Loucy (cell line): Measurements from ENCODE around the gene CEP41.

Source experiments
- H2AFZ ChIP-seq: fragments of 200-600 bp; sonication (generic); 2 replicates; pipeline ENCODE4 v1.6.0; 2016; ENCODE audit warnings: antibody characterized with exemption, mild to moderate bottlenecking, low read length, moderate library complexity
- H3F3A ChIP-seq: fragments of 200-600 bp; 2 replicates; pipeline ENCODE4 v1.6.0; 2016; ENCODE audit warnings: antibody characterized with exemption, low read depth, mild to moderate bottlenecking
- H3K27me3 ChIP-seq: fragments of 200-600 bp; sonication (generic); 2 replicates; pipeline ENCODE4 v1.6.1; 2014; ENCODE audit warnings: low read length, mild to moderate bottlenecking; ENCODE audit not compliant: insufficient read depth, poor library complexity, severe bottlenecking
- H3K36me3 ChIP-seq: fragments of 200-600 bp; sonication (generic); 2 replicates; pipeline ENCODE4 v1.6.1; 2016; ENCODE audit warnings: low read length; ENCODE audit not compliant: insufficient read depth
- H3K4me1 ChIP-seq: fragments of 200-600 bp; sonication (generic); 2 replicates; pipeline ENCODE4 v1.5.1; 2014; ENCODE audit warnings: low read length, mild to moderate bottlenecking; ENCODE audit not compliant: insufficient read depth, poor library complexity, severe bottlenecking
- H3K4me2 ChIP-seq: fragments of 200-600 bp; sonication (generic); 2 replicates; pipeline ENCODE4 v1.6.0; 2014; ENCODE audit warnings: antibody characterized with exemption, low read length, low read depth, mild to moderate bottlenecking; ENCODE audit not compliant: poor library complexity, severe bottlenecking
- H3K4me3 ChIP-seq: fragments of 200-600 bp; sonication (generic); 2 replicates; pipeline ENCODE4 v1.5.1; 2014; ENCODE audit warnings: low read length, mild to moderate bottlenecking, mixed read lengths; ENCODE audit not compliant: poor library complexity, severe bottlenecking
- H3K79me2 ChIP-seq: fragments of 200-600 bp; sonication (generic); 2 replicates; pipeline ENCODE4 v1.6.1; 2014; ENCODE audit warnings: low read length; ENCODE audit not compliant: insufficient read depth
- H3K9ac ChIP-seq: fragments of 200-600 bp; sonication (generic); 2 replicates; pipeline ENCODE4 v1.6.0; 2014; ENCODE audit warnings: mild to moderate bottlenecking, low read depth, low read length, moderate library complexity; ENCODE audit not compliant: poor library complexity, severe bottlenecking
- H3K9me2 ChIP-seq: fragments of 200-600 bp; sonication (generic); replicated peaks from 2 replicates; pipeline ENCODE4 v1.6.1; 2016; ENCODE audit warnings: low read depth, low read length, mixed read lengths
- H3K9me3 ChIP-seq: fragments of 200-600 bp; sonication (generic); 2 replicates; pipeline ENCODE4 v1.6.1; 2014; ENCODE audit warnings: mild to moderate bottlenecking, antibody characterized with exemption, low read length, low read depth; ENCODE audit not compliant: insufficient read depth
- H4K20me1 ChIP-seq: fragments of 200-600 bp; sonication (generic); 2 replicates; pipeline ENCODE4 v1.6.0; 2014; ENCODE audit warnings: antibody characterized with exemption, low read length, mild to moderate bottlenecking; ENCODE audit not compliant: insufficient read depth, poor library complexity, severe bottlenecking
- CTCF ChIP-seq: fragments of 200-600 bp; sonication (generic); conservative IDR thresholded peaks from 2 replicates; pipeline ENCODE4 v1.5.1; 2014; ENCODE audit warnings: mild to moderate bottlenecking, antibody characterized with exemption, low read length
- EZH2phosphoT487 ChIP-seq: fragments of 200-600 bp; IDR thresholded peaks from 2 replicates; pipeline ENCODE4 v1.6.1; 2018; ENCODE audit warnings: antibody characterized with exemption, mild to moderate bottlenecking, moderate library complexity, borderline replicate concordance

Gene CEP41

GRCh38 chr7:130366564-130366963, 74.3 kb downstream of the CEP41 start:
- Histone ChIP-seq H3K79me2 (no peaks in the 10 kb centered on the region), H3K4me1 (peaks cover 35% of the 10 kb centered on the region), H3K27me3 (no peaks in the 10 kb centered on the region), H3K9me3 (no peaks in the 10 kb centered on the region), H3K9ac (no peak overlapping the region), H2AFZ (peak overlapping the region; percentile 37; the same call in 1 of the 2 replicates), H3K4me2 (no peak overlapping the region), H3K4me3 (no peak overlapping the region), H3F3A (no peaks in the 10 kb centered on the region), H3K9me2 (no peaks in the 10 kb centered on the region), H3K36me3 (no peaks in the 10 kb centered on the region), H4K20me1 (no peaks in the 10 kb centered on the region)
- no peak for TF ChIP-seq CTCF
- no peak for TF ChIP-seq EZH2phosphoT487

- H3K36me3 ChIP-seq, result no peaks in the 10 kb centered on the region
- no peak for TF ChIP-seq EZH2phosphoT487
- no peak for TF ChIP-seq CTCF
- no peak overlapping the region for H3K9ac ChIP-seq
- no peak overlapping the region for H3K4me3 ChIP-seq
- H3K9me2 ChIP-seq, result no peaks in the 10 kb centered on the region
- no peak overlapping the region for H3K4me2 ChIP-seq
- peaks cover 35% of the 10 kb centered on the region for H3K4me1 ChIP-seq
- H3F3A ChIP-seq, result no peaks in the 10 kb centered on the region
- no peaks in the 10 kb centered on the region for H3K27me3 ChIP-seq
- H4K20me1 ChIP-seq, result no peaks in the 10 kb centered on the region
- no peaks in the 10 kb centered on the region for H3K79me2 ChIP-seq
- no peak overlapping the region for H2AFZ ChIP-seq
- no peaks in the 10 kb centered on the region for H3K9me3 ChIP-seq
These were observed 75.0 kb downstream of the CEP41 start for GRCh38 chr7:130365511-130366441.

- H3K4me2 ChIP-seq, result no peak overlapping the region
- no peak overlapping the region for H2AFZ ChIP-seq
- no peaks in the 10 kb centered on the region for H3K79me2 ChIP-seq
- H4K20me1 ChIP-seq, result no peaks in the 10 kb centered on the region
- no peaks in the 10 kb centered on the region for H3F3A ChIP-seq
- no peak overlapping the region for H3K4me3 ChIP-seq
- H3K9ac ChIP-seq, result no peak overlapping the region
- TF ChIP-seq CTCF (no peak), EZH2phosphoT487 (no peak)
- no peaks in the 10 kb centered on the region for H3K36me3 ChIP-seq
- peaks cover 35% of the 10 kb centered on the region for H3K4me1 ChIP-seq
- H3K9me2 ChIP-seq, result no peaks in the 10 kb centered on the region
- no peaks in the 10 kb centered on the region for H3K9me3 ChIP-seq
- no peaks in the 10 kb centered on the region for H3K27me3 ChIP-seq
These were observed 75.7 kb downstream of the CEP41 start for GRCh38 chr7:130365088-130365487.
